Fibroblast of skin of left biceps (primary cell): ENCODE results near the gene DSE.

Source experiments
- DNase-seq, 2 experiments: peaks; one replicate each; pipeline ENCODE4 v3.0.0-alpha.2; 2013; ENCODE audit warnings: low read depth in 2 of 2

DSE gene

GRCh38 chr6:116446399-116446798 is 75.7 kb downstream of the DSE start:
- DNase-seq = no peak

- no peak for DNase-seq
Observed at GRCh38 chr6:116447052-116447451, 76.3 kb downstream of the DSE start.

GRCh38 chr6:116447496-116448011 is 76.8 kb downstream of the DSE start:
- DNase-seq = peak; percentile 98

GRCh38 chr6:116449565-116449964 is 78.8 kb downstream of the DSE start:
- DNase-seq = no peak

GRCh38 chr6:116450185-116450710 is 79.5 kb downstream of the DSE start:
- DNase-seq = no peak

- DNase-seq = no peak
Observed at GRCh38 chr6:116450769-116451740, 80.3 kb downstream of the DSE start.

- DNase-seq = no peak
Observed at GRCh38 chr6:116451916-116452315, 81.2 kb downstream of the DSE start.

GRCh38 chr6:116452531-116452930 is 81.8 kb downstream of the DSE start:
- no peak for DNase-seq

GRCh38 chr6:116456106-116456505 is 85.4 kb downstream of the DSE start:
- no peak for DNase-seq

- DNase-seq = no peak
Observed at GRCh38 chr6:116456927-116457326, 86.2 kb downstream of the DSE start.

- DNase-seq = no peak
Observed at GRCh38 chr6:116458264-116458663, 87.5 kb downstream of the DSE start.

- no peak for DNase-seq
Observed at GRCh38 chr6:116459927-116460326, 89.2 kb downstream of the DSE start.

- no peak for DNase-seq
Observed at GRCh38 chr6:116461331-116461931, 90.7 kb downstream of the DSE start, which contains the start of gene CALHM6. CALHM6 (plus strand) TSS chr6:116461375; CDS start chr6:116461930, 555 bp downstream.

- no peak for DNase-seq
Observed at GRCh38 chr6:116461932-116462885, 91.5 kb downstream of the DSE start.

- no peak for DNase-seq
Observed at GRCh38 chr6:116463301-116463700, 92.6 kb downstream of the DSE start.

- DNase-seq = no peak
Observed at GRCh38 chr6:116465246-116465645, 94.5 kb downstream of the DSE start.

- no peak for DNase-seq
Observed at GRCh38 chr6:116467096-116467495, 96.3 kb downstream of the DSE start.

- no peak for DNase-seq
Observed at GRCh38 chr6:116467514-116467913, 96.8 kb downstream of the DSE start.

GRCh38 chr6:116468293-116468692 is 97.5 kb downstream of the DSE start:
- no peak for DNase-seq

- DNase-seq = no peak
Observed at GRCh38 chr6:116471531-116471930, 100.8 kb downstream of the DSE start.

GRCh38 chr6:116472706-116473105 is 102.0 kb downstream of the DSE start:
- no peak for DNase-seq
